Thyroid gland (tissue), 4 donors: Measurements from ENCODE around the gene GCSAM. TPM values are rescaled to one million over a fixed set of nuclear protein-coding genes. Genes with fewer than 3 reads are reported as not detected.

ENCODE experiments used
- DNase-seq, 2 donors: peaks; one replicate each; pipeline ENCODE4 v3.0.0-alpha.2; 2019
- H3K27ac ChIP-seq, 3 donors: fragments of 200-600 bp; sonication (generic); 1 replicate in 2 of 3; 2 replicates in 1 of 3; pipeline ENCODE4 v1.5.1; 2016 to 2019; ENCODE audit warnings: mild to moderate bottlenecking in 1 of 3, moderate library complexity in 1 of 3
- H3K27me3 ChIP-seq: fragments of 200-600 bp; sonication (generic); one replicate; pipeline ENCODE4 v1.5.1; 2019
- H3K36me3 ChIP-seq, 2 donors: fragments of 200-600 bp; sonication (generic); one replicate each; pipeline ENCODE4 v1.5.1; 2016 to 2019
- H3K4me1 ChIP-seq, 2 donors: fragments of 200-600 bp; sonication (generic); one replicate each; pipeline ENCODE4 v1.5.1; 2017 to 2019
- H3K4me3 ChIP-seq, 3 donors: fragments of 200-600 bp; sonication (generic); replicated peaks in 1 of 3; 1 replicate in 2 of 3; 2 replicates in 1 of 3; pipeline ENCODE4 v1.5.1; 2016; ENCODE audit warnings: mild to moderate bottlenecking in 1 of 3
- H3K9me3 ChIP-seq: fragments of 200-600 bp; sonication (generic); one replicate; pipeline ENCODE4 v1.5.1; 2017
- CTCF ChIP-seq, 6 experiments: fragments of 200-600 bp in 3 of 6; fragments of 450-650 bp in 3 of 6; sonication (generic) in 3 of 6; IDR thresholded peaks; one replicate each; pipeline ENCODE4 v1.5.1; 2016 to 2019; ENCODE audit warnings: antibody characterized with exemption in 6 of 6, mild to moderate bottlenecking in 2 of 6, inconsistent platforms in 1 of 6, moderate library complexity in 1 of 6
- POLR2A ChIP-seq, 2 donors: fragments of 450-650 bp; IDR thresholded peaks; one replicate each; pipeline ENCODE4 v1.6.1; 2017; ENCODE audit warnings: antibody characterized with exemption in 2 of 2, mild to moderate bottlenecking in 2 of 2, moderate library complexity in 1 of 2
- WGBS, 2 donors: methylation state at CpG; one replicate each; pipeline ENCODE4 v1.1.5; 2017; 5-methylcytosine and 5-hydroxymethylcytosine counted together
- intact Hi-C: fragments of 100-400 bp; cut with DNase I; formaldehyde crosslinking; loops from one replicate; pipeline ENCODE4 v1.15.1; 2023
- total RNA-seq, 4 donors: library from RNA; depleted of rRNA; stranded (reverse); fragments of >200 nt; gene quantifications; one replicate each; pipeline ENCODE4 v1.2.3, GENCODE V29; 2016

The GCSAM gene
- total RNA-seq, 4 donors from 2014 or later = 0.33 to 0.40 TPM; not detected in 2

GRCh38 chr3:112130638-112130993, 2.4 kb downstream of the GCSAM start:
- no peaks in the 10 kb centered on the region for H3K9me3 ChIP-seq

GRCh38 chr3:112129925-112130637, 3.0 kb downstream of the GCSAM start:
- Histone ChIP-seq H3K27ac (no peak overlapping the region), H3K4me3 (no peak overlapping the region), H3K36me3 (no peaks in the 10 kb centered on the region), H3K4me1 (no peaks in the 10 kb centered on the region), H3K9me3 (no peaks in the 10 kb centered on the region), H3K27me3 (no peaks in the 10 kb centered on the region)
- 93 to 97% methylated on average over 4 of the region's 4 CpGs for WGBS, 2 donors
- intact Hi-C loops = no loop called here
- no peak for TF ChIP-seq CTCF (IDR thresholded peaks at IDR 0.05)
- TF ChIP-seq POLR2A (IDR thresholded peaks at IDR 0.05) = no peak
- DNase-seq = no peak

More at GRCh38 chr3:112130638-112130993, 2.4 kb downstream of the GCSAM start:
- Histone ChIP-seq H3K27ac (no peak overlapping the region), H3K4me3 (no peak overlapping the region), H3K27me3 (no peaks in the 10 kb centered on the region), H3K4me1 (no peaks in the 10 kb centered on the region), H3K36me3 (no peaks in the 10 kb centered on the region)
- no peak for DNase-seq
- 88 to 98% methylated on average over 3 of the region's 3 CpGs for WGBS, 2 donors
- intact Hi-C loops = no loop called here
- TF ChIP-seq CTCF (IDR thresholded peaks at IDR 0.05) (no peak), POLR2A (IDR thresholded peaks at IDR 0.05) (no peak)

DNA sequence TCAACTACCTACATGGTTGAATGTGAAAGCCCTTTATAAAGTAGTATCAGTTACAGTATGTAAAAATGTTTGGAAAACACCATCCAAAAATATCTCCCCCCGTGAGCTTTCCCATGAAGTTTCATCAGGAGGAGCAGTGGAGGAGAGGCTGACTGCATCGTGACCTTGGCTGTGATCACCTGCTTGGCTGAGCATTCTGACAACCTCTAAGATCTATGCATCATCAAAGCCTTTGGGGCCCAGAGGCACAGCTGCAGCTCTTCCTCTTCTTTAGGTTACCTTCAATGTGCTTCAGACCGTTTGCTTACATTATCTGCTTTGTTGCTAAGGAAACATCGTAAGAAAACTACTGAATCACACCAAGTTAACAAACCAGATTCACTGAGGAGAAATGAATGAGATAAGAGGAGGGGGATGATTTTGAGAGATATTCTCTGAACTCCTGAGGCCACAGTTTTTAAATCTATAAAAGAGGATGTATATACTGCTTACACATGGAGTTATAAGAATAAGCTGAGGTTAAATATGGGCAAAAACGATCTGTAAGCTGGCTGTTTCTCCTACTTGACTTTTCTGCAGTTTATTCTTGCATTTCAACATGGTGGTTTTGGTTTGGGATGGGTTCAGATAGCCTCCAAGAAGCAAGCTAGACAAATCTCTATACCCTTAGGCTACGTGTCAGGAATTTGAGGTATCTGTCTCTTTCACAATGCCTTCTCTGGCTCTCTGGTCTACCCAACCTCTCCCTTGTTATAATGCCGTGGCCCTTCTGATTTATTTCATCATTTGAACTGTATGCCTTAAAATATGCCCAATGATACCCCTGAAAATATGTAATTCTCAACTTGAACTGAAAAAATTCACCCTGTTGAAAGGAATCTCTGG, 4.0 kb downstream of the GCSAM start:
- 79 to 85% methylated on average over 7 of the region's 7 CpGs for WGBS, 2 donors
- Histone ChIP-seq H3K36me3 (no peaks in the 10 kb centered on the region), H3K4me1 (no peaks in the 10 kb centered on the region), H3K4me3 (no peak overlapping the region), H3K27me3 (no peaks in the 10 kb centered on the region), H3K9me3 (no peaks in the 10 kb centered on the region), H3K27ac (no peak overlapping the region)
- TF ChIP-seq CTCF (IDR thresholded peaks at IDR 0.05) (no peak), POLR2A (IDR thresholded peaks at IDR 0.05) (no peak)
- intact Hi-C loops = no loop called here
- DNase-seq = no peak

GRCh38 chr3:112127522-112128494, 5.2 kb downstream of the GCSAM start:
- Histone ChIP-seq H3K36me3 (no peaks in the 10 kb centered on the region), H3K27ac (no peak overlapping the region), H3K27me3 (no peaks in the 10 kb centered on the region), H3K9me3 (no peaks in the 10 kb centered on the region), H3K4me1 (no peaks in the 10 kb centered on the region), H3K4me3 (no peak overlapping the region)
- intact Hi-C loops = no loop called here
- TF ChIP-seq POLR2A (IDR thresholded peaks at IDR 0.05) (no peak), CTCF (IDR thresholded peaks at IDR 0.05) (no peak)
- WGBS, 2 donors = 79 to 83% methylated on average over 10 of the region's 10 CpGs
- DNase-seq = no peak
